GM12891 (cell line): ENCODE data around the gene GPC6.

Experiments used
- PAX5 ChIP-seq: IDR thresholded peaks from 2 replicates; pipeline ENCODE4 v1.6.1; 2011; ENCODE audit warnings: low read length, moderate library complexity, mild to moderate bottlenecking; ENCODE audit not compliant: insufficient read depth, severe bottlenecking
- POLR2A ChIP-seq: IDR thresholded peaks from 2 replicates; pipeline ENCODE4 v1.6.1; 2011; ENCODE audit warnings: low read depth, low read length, control low read depth
- POLR2AphosphoS5 ChIP-seq: IDR thresholded peaks from 2 replicates; pipeline ENCODE4 v1.6.1; 2011; ENCODE audit warnings: low read depth, low read length, control low read depth
- TAF1 ChIP-seq: IDR thresholded peaks from 2 replicates; pipeline ENCODE4 v1.6.1; 2011; ENCODE audit warnings: low read depth, low read length, control low read depth

DNA sequence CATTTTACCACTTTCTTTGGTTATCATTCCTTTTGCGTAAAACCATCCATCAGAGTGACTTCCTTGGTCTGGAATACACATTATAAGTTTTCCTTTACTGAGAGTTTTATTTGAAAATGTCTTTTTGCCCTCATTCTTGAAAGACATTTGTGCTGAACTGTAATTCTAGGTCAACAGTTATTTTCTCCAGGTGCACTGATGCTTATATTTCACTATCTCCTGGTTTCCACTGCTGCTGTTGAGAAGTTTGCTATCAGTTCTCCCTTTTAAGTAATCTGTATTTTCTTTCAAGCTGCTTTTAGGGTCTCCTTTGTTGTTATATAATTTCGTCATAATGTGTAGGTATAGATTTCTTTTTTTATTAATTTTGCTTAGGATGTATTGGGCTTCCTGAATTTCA lies 1092.9 kb downstream of the GPC6 start:
- TF ChIP-seq POLR2A (no peak), TAF1 (no peak), POLR2AphosphoS5 (no peak), PAX5 (no peak)
